A673 (cell line): ENCODE measurements around the gene CTPS2. TPM values are rescaled to one million over a fixed set of nuclear protein-coding genes. Genes with fewer than 3 reads are reported as not detected.

Experiments
- BruUV-seq: library from RNA; stranded (reverse); fragments of 400-500 nt; replicated peaks from 2 replicates; lab custom pipeline; 2021; lab: Mats Ljungman, UMichigan
- CTCF ChIA-PET: fragments of 300-600 bp; sonication (Branson Sonifier 250); formaldehyde crosslinking; loops from one replicate; lab custom pipeline; 2022; ENCODE audit warnings: antibody characterized with exemption; lab: Charles Lee
- POLR2A ChIA-PET: fragments of 300-600 bp; sonication (Branson Sonifier 250); formaldehyde crosslinking; loops from one replicate; lab custom pipeline; 2022; ENCODE audit warnings: antibody characterized with exemption; ENCODE audit not compliant: low non-redundant PET; lab: Charles Lee
- DNase-seq: peaks from one replicate; pipeline ENCODE4 v3.0.0-alpha.2; 2015; ENCODE audit warnings: low spot score
- H3K27ac ChIP-seq: fragments of 200-600 bp; sonication (generic); 2 replicates; pipeline ENCODE4 v1.5.1; 2016; ENCODE audit warnings: mixed run types, low read depth, mild to moderate bottlenecking, mixed read lengths, antibody characterized with exemption, low read length; ENCODE audit not compliant: poor library complexity, severe bottlenecking
- H3K27me3 ChIP-seq: fragments of 200-600 bp; sonication (generic); replicated peaks from 2 replicates; pipeline ENCODE4 v1.6.1; 2017; ENCODE audit warnings: mixed run types, low read depth, mild to moderate bottlenecking, mixed read lengths, antibody characterized with exemption, low read length; ENCODE audit not compliant: insufficient read depth, poor library complexity
- H3K36me3 ChIP-seq: fragments of 200-600 bp; sonication (generic); 2 replicates; pipeline ENCODE4 v1.6.1; 2016; ENCODE audit warnings: mixed run types, mild to moderate bottlenecking, mixed read lengths, antibody characterized with exemption, low read length; ENCODE audit not compliant: insufficient read depth, poor library complexity, severe bottlenecking
- H3K4me1 ChIP-seq: fragments of 200-600 bp; sonication (generic); 2 replicates; pipeline ENCODE4 v1.6.1; 2017; ENCODE audit warnings: mixed run types, mild to moderate bottlenecking, mixed read lengths, antibody characterized with exemption, low read length; ENCODE audit not compliant: insufficient read depth, poor library complexity, severe bottlenecking
- H3K4me3 ChIP-seq: fragments of 200-600 bp; sonication (generic); 2 replicates; pipeline ENCODE4 v1.5.1; 2016; ENCODE audit warnings: low read depth, mixed run types, mild to moderate bottlenecking, mixed read lengths, low read length; ENCODE audit not compliant: poor library complexity, severe bottlenecking
- H3K9me3 ChIP-seq: fragments of 200-600 bp; sonication (generic); 2 replicates; pipeline ENCODE4 v1.6.1; 2016; ENCODE audit warnings: mixed run types, low read depth, mild to moderate bottlenecking, mixed read lengths, antibody characterized with exemption, low read length; ENCODE audit not compliant: poor library complexity, severe bottlenecking
- EZH2 ChIP-seq: fragments of 200-600 bp; sonication (generic); IDR thresholded peaks from 2 replicates; pipeline ENCODE4 v1.6.1; 2017; ENCODE audit warnings: borderline replicate concordance, low read depth, mild to moderate bottlenecking, mixed read lengths, antibody characterized with exemption, low read length; ENCODE audit not compliant: poor library complexity, severe bottlenecking
- intact Hi-C: fragments of 100-400 bp; cut with micrococcal nuclease; formaldehyde crosslinking; loops from one replicate; pipeline ENCODE4 v1.10.0; 2022; ENCODE audit not compliant: unreplicated experiment
- total RNA-seq: library from RNA; stranded (reverse); gene quantifications from 2 replicates; pipeline ENCODE4 v1.2.3, GENCODE V29; 2021
- TF ChIP-seq, protein P1 (sequence below): fragments of 300-800, 200-600 bp; sonication (generic); conservative IDR thresholded peaks from 2 replicates; pipeline ENCODE4 v1.5.1; 2017; ENCODE audit warnings: low read depth, mild to moderate bottlenecking, antibody characterized with exemption, low read length, moderate library complexity, mixed read lengths

The CTPS2 gene
- total RNA-seq, 1 experiment from 2014 or later, result 15.6 TPM

DNA sequence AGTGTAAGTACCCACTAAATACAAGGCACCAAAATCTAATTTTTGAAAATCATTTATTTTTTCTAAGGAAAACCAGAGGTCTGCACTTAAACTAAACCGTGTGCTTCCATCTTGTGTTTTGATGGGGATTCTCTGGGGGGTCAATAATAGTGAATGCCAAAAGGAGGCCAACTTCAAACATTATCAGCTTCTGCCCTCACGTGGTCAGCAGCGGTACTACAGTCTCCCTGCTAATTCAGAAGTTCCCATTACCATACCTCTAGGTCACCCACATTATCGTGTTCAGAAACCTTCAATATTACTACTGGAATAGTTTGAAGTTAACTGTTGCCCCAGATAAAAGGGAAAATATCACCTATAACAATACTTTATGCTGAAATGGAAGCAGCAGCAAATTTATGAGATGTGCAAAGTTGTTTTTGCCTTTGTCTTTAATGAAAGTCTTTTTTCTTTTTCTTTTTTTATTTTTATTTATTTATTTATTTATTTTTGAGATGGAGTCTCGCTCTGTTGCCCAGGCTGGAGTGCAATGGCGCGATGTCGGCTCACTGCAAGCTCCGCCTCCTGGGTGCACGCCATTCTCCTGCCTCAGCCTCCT, 17.3 kb downstream of the CTPS2 start:
- Histone ChIP-seq H3K4me3 (no peak overlapping the region), H3K4me1 (no peaks in the 10 kb centered on the region), H3K9me3 (no peaks in the 10 kb centered on the region), H3K27ac (no peak overlapping the region), H3K27me3 (no peaks in the 10 kb centered on the region), H3K36me3 (no peaks in the 10 kb centered on the region)
- ChIA-PET CTCF (no interaction called here), POLR2A (no interaction called here)
- intact Hi-C loops, result no loop called here
- DNase-seq, result peak; percentile 74
- TF ChIP-seq, protein P1, sequence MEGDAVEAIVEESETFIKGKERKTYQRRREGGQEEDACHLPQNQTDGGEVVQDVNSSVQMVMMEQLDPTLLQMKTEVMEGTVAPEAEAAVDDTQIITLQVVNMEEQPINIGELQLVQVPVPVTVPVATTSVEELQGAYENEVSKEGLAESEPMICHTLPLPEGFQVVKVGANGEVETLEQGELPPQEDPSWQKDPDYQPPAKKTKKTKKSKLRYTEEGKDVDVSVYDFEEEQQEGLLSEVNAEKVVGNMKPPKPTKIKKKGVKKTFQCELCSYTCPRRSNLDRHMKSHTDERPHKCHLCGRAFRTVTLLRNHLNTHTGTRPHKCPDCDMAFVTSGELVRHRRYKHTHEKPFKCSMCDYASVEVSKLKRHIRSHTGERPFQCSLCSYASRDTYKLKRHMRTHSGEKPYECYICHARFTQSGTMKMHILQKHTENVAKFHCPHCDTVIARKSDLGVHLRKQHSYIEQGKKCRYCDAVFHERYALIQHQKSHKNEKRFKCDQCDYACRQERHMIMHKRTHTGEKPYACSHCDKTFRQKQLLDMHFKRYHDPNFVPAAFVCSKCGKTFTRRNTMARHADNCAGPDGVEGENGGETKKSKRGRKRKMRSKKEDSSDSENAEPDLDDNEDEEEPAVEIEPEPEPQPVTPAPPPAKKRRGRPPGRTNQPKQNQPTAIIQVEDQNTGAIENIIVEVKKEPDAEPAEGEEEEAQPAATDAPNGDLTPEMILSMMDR, result peak; percentile 91
- no peak for TF ChIP-seq EZH2
- no TSS peak for BruUV-seq

- CTCF ChIA-PET, result no interaction called here
- H3K27ac ChIP-seq, result no peak overlapping the region
These were observed 25.0 kb downstream of the CTPS2 start for GRCh38 chrX:16687514-16687913.

GRCh38 chrX:16683007-16683664, 29.3 kb downstream of the CTPS2 start:
- CTCF ChIA-PET, result no interaction called here

More at GRCh38 chrX:16687514-16687913, 25.0 kb downstream of the CTPS2 start:
- DNase-seq, result no peak
- POLR2A ChIA-PET, result interaction anchor here (0.6 kb wide), 1 partner anchor 894 kb away, joined by 3 read pairs; no protein-coding TSS in a partner anchor
- no peaks in the 10 kb centered on the region for H3K4me1 ChIP-seq
- H3K36me3 ChIP-seq, result no peaks in the 10 kb centered on the region
- H3K4me3 ChIP-seq, result no peak overlapping the region
- H3K9me3 ChIP-seq, result no peaks in the 10 kb centered on the region
- intact Hi-C loops, result no loop called here
- H3K27me3 ChIP-seq, result no peaks in the 10 kb centered on the region
- no peak for TF ChIP-seq EZH2
- TF ChIP-seq, protein P1, result no peak
- no TSS peak for BruUV-seq

More at GRCh38 chrX:16683007-16683664, 29.3 kb downstream of the CTPS2 start:
- intact Hi-C loops, result no loop called here
- no peak overlapping the region for H3K4me3 ChIP-seq
- H3K4me1 ChIP-seq, result no peaks in the 10 kb centered on the region
- H3K9me3 ChIP-seq, result no peaks in the 10 kb centered on the region
- DNase-seq, result no peak
- POLR2A ChIA-PET, result no interaction called here
- TF ChIP-seq, protein P1, result no peak
- TF ChIP-seq EZH2, result no peak
- H3K27me3 ChIP-seq, result no peaks in the 10 kb centered on the region
- no peak overlapping the region for H3K27ac ChIP-seq
- BruUV-seq, result no TSS peak
- no peaks in the 10 kb centered on the region for H3K36me3 ChIP-seq
